Stimulated activated CD4-positive, alpha-beta T cell treated with anti-CD3 and anti-CD28 coated beads, Interleukin-4, amount 100 ng/mL, for 4 hours (primary cell): Measurements from ENCODE around the gene AGPAT3.

Experiments used
- DNase-seq, 2 experiments: peaks; one replicate each; pipeline ENCODE4 v3.0.0-alpha.2; 2020

The AGPAT3 gene

DNA sequence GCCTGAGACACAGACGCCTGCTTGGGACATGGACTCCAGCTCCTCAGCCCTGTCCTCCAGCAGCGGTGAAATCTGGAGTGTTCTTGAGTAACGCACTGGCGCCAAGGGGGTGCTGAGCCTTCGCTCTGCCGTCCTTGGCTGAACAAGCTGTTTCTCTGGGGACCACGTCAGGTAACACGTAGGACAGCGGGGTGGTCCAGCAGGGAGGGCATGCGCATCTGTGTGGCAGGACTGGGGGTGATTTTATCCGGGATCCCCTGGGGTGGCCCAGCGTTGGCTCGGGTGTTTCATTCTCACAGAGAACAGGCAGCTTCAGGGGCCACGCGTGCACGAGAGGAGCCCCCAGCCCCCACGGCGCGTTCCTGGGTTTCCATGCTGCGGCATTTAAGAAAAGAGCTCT lies 61.2 kb downstream of the AGPAT3 start:
- no peak for DNase-seq

DNA sequence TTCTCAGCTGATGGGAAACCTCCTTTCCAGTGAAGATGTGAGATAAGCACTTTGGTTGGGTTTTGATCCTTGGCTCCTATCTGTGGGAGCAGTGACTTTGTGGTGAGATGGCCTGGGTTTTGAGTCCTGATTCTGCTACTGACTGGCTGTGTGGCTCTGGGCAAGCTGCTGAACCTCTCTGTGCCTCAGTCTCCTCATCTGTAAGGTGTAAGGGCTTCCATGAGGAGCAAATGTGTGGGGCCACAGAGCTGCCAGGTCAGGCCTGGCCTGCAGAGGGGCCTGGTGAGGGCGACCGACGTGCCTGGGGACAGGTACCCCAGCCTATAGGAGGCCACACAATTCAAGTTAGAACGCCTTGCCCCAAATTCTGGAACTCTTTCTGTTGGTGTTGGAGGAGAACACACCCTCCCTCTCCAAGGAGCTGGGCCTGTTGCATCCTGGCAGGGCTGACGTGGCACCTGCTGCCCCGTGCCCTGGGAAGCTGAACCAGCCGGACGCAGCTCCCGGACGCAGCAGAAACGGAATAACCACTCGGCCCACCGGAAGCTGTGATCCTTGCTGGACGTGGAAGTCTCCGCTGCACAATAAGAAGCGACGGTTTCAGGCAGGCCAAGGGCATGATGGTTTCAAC lies 62.7 kb downstream of the AGPAT3 start:
- DNase-seq: no peak

DNA sequence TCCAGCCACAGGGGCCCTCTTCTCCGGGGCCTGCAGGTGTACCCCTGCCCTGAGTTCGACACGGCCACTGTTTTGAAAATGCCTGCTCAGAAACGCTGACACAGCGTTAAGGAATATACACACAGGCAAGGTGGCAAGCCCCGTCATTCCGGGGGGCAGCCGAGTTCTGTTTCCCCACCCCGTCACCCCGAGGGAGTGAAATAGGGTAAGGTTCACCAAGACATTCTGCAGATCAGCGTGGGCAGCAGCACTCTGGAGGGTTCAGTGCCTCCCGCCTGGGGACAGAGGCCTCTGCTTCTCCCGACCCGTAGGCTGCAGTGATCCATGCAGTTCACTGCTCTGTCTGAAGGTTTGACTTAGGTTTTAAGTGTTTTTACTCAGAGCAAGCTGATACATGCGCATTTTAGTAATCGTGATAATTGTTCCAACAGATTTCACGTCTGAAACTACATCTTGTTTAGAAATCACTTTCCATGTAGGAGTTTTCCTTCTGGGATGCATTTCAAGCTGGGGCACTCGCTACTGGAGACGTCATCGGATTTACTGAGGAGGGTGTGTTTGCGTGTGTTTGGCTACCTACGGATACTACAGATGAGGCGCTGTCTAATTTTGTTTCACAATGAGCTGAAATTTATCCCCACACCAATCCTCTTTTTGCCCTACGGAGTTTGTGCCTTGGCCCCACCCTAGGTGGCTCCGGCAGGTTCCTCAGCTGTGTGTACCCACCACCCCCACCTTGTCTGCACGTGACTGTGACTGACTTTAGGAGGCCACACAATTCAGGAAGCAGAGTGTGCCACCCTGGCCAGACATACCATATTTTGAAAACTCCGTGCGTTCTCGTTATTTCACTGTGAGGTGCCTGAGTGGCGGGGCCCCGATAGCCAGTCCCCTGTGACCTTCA lies 63.5 kb downstream of the AGPAT3 start:
- DNase-seq: no peak

DNA sequence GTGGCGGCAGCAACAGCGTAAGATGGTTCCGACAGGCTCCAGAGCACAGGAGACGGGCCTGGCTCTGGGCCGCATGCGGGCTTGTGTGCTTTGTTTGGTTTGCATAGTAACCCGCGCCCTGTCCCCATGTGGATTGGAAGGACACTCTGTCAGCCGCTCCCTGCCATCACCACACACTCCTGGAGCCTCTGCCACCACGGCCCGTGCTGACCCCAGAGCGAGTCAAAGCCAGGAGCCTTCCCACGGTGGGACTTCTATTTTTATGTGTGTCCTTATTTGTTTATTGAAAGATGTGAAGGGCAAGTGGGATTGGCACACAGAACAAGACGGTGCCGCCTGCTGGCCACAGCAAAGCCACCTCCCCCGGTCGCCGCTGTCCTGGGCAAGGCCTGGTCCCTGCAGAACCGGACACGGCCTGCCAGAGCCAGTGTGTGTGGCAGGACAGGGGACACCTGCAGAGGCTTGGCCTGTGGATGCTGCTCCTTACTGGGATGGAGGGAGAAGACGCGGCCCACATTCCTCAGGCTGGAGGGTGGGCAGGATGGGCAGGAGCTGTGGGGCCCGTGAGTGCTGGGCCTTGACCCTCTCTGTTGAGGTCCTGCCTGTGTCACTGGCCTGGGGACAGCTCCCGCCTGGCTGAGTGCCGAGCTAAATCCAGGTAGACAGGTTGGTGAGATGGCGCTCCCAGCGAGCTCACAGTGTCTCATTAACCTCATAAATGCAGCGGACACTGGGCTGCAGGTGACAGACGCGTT lies 64.4 kb downstream of the AGPAT3 start:
- DNase-seq: no peak

DNA sequence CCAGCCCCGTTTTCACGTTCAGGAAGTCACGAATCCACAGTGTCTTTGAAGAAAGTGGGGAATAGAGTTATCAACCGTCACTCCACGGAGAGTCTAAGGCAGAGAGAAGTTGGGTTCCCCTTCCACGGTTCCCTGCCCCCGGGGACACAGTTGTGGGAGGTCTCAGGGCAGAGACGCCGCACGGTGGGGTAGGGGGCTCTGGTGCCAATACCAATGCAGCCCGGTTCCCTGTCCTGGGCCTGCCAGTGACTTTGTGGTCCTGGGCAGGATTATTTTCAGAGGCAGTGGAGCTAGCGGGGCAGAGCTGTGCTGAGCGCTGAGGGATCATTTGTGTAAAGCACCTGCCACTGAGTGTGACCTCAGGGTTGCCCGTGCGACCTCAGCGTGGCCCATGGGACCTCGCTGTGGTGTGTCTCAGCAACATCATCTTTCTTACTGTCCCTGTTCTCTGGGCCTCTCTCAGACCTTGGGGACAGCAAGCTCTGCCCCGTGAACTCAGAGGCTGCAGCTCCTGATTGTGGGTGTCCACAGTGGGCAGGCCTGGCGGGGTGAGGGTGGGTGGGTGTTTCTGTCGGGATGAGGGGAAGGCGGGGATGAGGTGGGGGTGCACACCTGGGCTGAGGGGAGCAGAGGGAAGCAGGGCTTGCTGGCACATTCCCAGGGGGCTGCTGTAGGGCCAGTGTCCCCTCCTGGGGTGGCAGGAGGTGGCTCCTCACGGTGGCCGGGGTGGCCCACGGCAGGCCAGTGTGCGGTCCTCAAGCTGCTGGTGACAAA lies 65.2 kb downstream of the AGPAT3 start:
- no peak for DNase-seq

DNA sequence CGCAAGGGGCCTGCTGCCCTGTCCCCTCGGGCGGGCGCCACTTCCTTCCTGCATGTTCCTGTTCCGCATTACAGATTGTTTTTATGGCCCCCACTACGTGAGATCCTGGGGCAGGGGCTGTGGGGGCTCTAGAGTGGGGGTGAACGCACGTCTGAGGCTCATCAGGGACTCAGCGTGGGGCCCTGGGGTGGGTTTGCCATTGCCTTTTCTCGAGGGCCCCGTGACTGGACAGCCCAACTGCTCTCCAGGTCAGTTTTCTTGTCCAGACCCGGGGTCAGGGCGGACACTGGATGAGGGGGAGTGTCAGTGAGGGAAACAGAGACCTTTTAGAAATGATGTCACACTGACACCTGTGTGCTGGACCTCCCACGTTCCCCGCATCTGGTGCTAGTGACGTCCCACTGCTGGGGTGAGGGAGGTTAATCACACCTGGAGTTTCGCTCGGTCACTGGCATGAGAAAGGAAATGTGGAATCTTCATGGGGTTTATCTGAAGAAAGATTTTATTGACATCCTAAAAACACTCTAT lies 65.9 kb downstream of the AGPAT3 start:
- DNase-seq: no peak

DNA sequence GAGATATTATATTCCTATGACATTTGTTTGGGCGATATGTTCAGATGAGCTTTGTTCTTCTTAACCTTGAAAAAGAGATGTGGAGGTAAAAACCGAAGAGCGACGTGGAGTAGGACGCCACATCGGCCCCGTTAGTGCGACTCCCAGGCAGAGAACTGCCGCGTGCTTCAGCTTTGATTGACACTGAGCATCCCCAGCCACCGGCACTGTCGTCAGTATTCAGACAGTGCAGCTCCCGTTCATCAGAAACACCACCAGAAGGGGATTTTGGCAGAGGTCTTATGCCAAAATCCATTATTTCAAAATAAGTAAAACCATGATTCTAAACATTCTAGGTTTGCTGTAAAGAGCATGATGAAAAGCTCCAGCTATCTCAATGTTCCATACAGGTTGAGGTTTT lies 66.5 kb downstream of the AGPAT3 start:
- DNase-seq: no peak

DNA sequence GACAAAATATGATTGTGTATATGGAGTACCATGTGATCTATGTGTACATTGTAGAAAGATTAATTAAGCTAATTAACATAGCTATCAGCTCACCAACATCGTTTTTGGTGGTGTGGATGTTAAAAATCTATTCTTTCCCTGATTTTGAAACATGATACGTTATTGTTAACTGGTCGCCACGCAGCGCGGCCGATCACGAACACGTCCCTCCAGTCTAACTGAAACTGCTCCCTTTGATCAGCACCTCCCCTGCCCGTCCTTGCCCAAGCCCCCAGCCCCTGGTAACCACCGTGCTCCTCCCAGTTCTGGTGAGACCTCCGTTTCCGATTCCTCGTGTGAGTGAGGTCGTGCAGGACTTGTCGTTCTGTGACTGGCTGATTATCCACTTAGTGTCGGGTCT lies 67.0 kb downstream of the AGPAT3 start:
- DNase-seq: no peak

DNA sequence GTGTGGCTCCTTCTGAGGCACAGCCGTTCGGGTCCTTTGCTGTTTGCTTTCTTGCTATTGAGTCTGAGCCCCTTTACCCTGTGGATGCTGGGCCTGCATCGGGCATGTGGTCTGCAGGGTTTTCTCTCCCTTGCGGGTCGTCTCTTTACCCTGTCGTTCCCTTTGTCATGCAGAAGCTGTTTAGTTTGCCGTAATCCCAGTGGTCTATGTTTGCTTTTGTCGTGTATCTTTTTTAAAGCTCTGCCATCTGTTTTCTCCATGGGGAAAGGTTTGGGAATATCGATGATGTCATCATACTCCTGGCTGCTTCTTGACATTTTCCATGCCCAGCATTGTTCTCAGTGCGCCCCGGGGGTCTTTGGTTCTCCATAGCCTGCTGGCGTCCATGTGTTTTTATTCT lies 68.2 kb downstream of the AGPAT3 start:
- DNase-seq: no peak

DNA sequence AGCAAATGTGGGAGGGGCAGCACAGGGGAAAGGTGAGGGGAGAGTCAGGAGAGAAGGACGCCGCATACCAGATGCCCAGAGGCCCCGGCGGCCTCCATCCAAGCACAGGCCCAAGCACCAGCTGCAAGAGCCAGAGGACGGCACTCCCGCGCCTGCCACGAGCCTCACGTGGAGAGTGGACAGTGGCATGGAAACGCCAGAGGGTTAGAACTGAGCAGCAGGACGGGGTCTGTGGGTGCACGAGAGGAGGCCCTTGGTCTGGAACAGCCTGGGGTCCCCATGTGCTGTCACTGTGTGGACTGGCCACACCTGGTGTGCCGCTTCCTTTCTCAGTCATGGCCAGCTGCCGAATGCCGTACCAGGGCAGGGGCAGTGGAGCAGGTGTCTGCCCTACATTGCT lies 68.7 kb downstream of the AGPAT3 start:
- DNase-seq: no peak

DNA sequence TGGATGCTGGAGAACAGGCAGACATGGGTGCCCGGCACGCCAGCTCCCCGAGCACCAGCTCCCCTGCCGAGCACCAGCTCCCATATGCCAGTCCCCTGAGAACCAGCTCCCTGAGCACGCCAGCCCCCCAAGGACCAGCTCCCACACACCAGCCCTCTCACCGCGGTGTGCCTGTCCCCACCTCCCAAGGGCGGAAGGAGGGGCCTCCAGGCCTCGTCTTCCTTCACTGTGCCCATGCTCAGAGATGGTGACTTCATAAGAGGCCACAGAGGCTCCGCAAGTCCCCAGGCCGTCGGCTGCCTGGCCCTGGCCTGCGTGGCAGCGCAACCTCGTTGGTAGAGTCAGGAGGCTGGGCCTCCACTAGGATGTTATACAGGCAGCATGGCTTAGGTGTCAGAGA lies 69.1 kb downstream of the AGPAT3 start:
- DNase-seq: no peak

DNA sequence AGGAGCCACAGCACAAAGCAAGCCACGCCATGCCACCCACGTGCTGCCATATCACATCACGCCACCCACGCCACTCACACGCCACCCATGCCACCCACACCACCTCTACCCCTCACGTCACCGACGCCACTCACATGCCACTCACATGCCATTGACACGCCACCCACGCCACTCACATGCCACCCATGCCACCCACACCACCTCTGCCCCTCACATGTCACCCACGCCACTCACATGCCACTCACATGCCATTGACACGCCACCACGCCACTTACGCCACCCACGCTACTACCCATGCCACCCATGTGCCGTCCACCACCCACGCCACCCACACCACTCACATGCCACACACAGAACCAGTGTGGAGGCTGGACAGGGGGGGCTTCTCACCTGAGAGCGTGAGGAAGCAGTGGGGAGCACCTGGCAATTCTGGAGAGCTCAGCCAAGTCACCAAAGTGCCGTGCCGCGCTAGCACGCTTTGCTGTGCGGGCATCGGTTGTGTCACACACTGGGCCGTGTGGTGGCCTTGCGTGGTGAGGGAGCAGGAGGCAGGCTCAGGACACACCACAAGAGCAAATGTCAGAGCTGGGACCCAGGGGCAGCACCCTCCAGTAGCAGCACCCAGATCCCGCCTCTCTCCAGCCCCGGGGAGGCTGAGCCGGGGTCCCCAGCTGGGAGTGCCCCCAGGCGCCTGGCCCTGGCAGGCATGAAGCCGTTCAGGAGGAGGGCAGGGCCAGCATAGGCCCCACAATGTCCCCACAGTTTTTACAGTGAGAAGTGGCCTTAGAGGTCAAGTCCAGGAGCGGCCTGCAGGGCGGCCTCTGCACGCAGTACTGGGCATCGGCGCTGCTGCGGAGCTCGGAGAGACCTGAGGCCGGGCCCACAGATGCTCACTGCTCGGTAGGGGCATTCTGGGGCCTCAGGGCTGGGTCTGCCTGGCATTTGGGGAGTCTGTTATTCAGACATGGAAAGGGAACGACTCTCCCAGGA lies 70.0 kb downstream of the AGPAT3 start:
- no peak for DNase-seq

DNA sequence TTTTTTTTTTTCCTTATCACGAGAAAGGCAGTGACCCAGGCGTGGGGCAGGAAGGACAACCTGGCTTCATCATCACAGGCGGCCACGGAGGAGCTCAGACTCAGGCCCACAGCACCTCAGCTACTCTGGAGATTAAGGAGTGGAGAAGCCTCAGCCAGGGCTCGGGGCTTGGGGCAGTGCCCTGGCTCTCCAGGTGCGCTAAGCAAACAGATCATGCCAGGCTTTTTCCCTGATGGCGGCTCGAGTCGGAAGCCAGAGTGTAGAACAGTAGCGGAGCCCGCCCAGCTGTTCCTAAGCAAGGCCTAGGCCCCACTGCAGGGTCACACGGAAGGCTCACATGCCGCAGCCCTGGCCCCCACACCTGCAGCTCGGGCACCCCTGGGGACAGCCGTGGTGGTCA lies 70.7 kb downstream of the AGPAT3 start:
- DNase-seq: no peak

DNA sequence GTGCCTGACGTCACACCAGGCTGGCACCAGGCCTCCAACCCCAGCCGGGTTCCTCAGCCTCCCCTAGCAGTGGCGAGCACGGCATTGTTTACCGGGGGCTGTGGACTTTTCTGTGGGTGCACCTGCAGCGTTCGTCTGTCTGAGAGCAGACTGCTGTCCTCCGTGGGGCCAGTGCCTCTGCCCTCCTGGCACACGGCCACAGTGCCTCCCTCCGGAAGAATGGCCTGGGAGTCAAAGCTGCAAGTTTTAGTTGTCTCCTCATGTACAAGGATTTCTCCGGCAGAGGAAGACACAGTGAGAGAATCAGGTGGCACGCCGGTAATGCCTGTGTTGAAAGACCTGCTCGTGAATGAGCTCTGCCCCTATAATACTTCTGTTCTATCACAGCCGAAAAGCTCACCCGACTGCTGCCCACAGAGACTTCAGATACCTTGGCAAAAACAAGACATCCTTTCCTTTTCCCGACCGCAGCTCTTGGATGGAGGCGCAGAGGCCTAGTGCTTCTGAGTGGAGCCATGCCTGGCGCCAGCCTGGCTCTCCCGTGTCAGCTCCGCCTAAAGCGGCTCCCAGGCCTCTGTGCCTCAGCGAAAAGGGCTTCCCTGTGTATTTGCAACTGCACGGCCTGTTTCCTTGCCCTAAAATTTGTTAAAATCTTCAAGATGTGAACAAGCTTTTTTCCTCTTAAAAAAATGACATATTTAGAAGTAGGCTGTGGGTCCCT lies 71.4 kb downstream of the AGPAT3 start:
- DNase-seq: no peak

DNA sequence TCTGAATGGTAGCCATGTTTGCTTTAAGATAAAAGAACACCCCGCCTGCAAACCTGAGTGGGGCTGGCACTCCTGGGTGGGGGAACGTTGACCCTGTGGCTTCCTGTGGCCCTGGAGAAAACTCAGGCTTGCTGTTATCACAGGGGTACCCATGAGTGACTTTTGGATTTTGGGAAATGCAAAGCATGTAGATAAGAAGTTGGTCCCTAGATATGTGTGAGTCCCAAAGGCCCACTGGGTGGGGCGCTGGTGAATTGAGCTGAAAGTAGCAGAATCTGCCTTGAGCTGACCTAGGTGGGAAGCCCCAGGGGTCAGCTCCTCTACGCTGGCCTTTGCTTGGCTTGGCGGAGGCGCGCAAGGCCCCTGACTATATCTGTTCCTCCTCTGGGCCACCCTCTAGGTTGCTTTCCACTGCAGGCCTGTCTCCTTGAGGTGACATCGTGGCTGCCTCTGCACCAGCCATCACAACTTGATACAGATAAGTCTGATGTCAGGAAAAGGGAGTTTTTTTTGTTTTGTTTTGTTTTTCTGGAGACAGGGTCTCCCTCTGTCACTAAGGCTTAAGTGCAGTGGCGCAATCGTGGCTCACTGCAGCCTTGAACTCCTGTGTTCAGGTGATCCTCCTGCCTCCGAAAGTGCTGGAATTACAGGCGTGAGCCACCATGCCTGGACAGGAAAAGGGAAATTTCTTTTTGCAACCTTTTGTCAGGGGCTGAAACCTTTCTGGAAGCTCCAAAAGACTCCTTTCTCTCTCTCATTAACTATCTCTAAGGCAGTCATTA lies 72.2 kb downstream of the AGPAT3 start:
- DNase-seq: no peak

DNA sequence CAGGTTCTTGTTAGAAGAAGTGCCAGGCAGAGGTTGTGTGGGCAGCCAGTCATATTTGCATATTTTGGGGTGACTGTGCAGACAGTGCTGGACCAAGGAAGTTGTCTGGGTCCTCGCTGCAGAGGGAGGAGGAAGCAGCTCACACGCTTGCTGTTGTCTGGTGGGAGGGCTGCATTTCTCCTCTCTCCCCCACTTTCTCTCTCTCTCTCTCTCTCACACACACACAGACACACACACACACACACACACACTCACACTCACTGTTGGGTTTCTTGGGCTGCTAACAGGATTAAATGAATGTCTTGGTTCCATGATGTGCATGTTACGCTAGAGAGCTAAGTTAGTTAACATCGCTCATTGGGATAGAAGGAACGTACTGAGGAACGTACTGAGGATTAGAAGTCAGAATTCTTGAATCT lies 72.9 kb downstream of the AGPAT3 start:
- DNase-seq: no peak

DNA sequence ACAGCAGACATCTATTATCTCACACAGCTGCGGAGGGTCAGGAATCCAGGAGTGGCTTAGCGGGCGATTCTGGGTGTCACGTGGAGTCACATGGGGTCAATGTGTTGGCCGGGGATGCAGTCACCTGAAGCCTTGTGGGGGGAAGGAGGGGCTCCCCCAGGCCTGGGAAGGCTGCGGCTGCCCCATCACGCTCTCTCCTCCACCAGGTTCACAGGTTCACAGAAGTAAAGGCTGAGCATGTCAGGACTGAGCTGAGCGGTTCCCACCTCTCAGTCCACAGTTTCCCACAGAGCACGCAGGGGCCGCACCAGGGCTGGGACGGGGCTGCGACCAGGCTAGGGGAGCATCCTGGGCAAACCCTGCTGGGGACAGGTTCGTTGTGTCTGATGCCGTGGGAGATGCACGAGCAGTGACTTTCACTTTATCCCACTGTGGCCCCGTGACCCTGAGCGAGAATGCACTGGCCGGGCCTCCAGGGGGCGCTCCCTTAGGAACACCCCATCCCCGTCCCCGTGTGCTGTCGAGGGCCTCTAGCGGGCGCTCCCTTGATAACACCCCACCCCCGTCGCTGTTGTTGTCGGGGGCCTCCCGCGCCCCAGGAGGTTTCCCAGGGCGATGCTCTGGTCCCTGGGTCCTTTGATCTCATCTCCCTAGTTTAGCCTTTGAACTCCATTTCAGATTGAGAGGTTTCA lies 73.9 kb downstream of the AGPAT3 start:
- peak; percentile 83 to 85 for DNase-seq

DNA sequence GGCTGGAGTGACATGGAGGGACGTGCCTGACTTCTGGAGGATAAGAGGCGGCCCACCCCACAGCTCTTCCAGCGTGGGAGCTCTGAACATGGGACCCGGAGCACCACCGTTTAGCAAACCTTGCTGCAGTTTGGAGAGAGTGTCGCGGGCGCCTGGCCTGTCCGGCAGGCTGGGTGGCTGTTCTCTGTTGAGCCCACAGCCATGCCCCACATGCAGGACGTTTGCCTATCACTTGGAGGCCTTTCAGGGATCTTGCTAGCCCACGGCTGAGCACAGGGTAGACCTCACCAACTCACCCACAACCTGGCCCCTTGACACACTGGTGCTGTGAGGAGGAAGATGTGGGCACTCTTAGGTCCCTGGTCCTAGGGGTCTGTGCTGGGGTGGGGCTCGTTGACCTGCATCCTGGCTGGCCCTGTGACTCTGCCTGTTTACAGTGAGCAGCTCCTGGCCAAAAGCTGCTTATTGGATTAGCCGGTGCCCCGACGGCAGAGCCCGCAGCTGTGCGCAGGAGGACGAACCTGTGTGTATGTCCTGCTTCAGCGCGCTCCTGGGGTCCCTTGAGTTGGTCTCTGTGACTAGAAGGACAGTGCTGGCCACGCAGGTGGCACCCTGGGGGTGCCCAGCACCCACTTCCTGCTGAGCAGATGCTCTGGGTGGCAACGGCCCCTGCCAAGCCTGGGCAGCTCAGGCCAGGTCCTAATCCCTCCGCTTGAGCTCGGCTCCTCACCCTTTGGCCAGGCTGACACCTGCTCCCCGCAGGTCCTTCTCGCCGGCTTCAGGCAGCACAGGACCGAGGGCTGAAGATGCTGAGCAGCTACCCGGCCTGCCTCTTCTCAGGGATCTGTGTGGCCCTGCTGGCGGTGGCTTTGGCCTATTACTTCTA lies 74.7 kb downstream of the AGPAT3 start:
- no peak for DNase-seq
